HEK293 (cell line): ENCODE results near the gene NPFF.

ENCODE experiments used
- CTCF ChIA-PET: fragments of 350-600 bp; formaldehyde crosslinking; extraction: SDS; loops from one replicate; lab custom pipeline; 2021; ENCODE audit warnings: antibody characterized with exemption; lab: Yijun Ruan, JAX
- POLR2A ChIA-PET: fragments of 300-600 bp; formaldehyde crosslinking; extraction: SDS; loops from one replicate; lab custom pipeline; 2020; ENCODE audit warnings: antibody characterized with exemption, inconsistent platforms; lab: Yijun Ruan, JAX
- H3K27ac ChIP-seq: fragments of 200-500 bp; sonication (Bioruptor generic); 2 replicates; pipeline ENCODE4 v1.5.1; 2014; ENCODE audit warnings: low read depth, low read length, control low read depth, inconsistent platforms; ENCODE audit errors: extremely low read depth
- H3K36me3 ChIP-seq, 2 experiments: fragments of 200-500 bp in 1 of 2; sonication (Bioruptor generic) in 1 of 2; 1 replicate in 1 of 2; 2 replicates in 1 of 2; pipeline ENCODE4 v1.5.1; 2014 to 2017; ENCODE audit warnings: inconsistent platforms in 2 of 2, low read length in 2 of 2; ENCODE audit not compliant: control insufficient read depth in 2 of 2, insufficient read depth in 1 of 2
- H3K4me1 ChIP-seq: fragments of 200-500 bp; sonication (Bioruptor generic); 2 replicates; pipeline ENCODE4 v1.5.1; 2014; ENCODE audit warnings: mild to moderate bottlenecking, low read length, inconsistent platforms; ENCODE audit not compliant: control insufficient read depth, insufficient read depth
- H3K4me3 ChIP-seq: 2 replicates; pipeline ENCODE4 v1.5.1; 2011; ENCODE audit warnings: low read depth, mild to moderate bottlenecking, control low read depth, low read length, moderate library complexity
- H3K9me3 ChIP-seq: fragments of 200-500 bp; sonication (Bioruptor generic); 2 replicates; pipeline ENCODE4 v1.5.1; 2014; ENCODE audit warnings: low read depth, low read length, inconsistent platforms; ENCODE audit not compliant: control insufficient read depth, insufficient read depth
- AEBP2 ChIP-seq: fragments of 450-650 bp; formaldehyde crosslinking; IDR thresholded peaks from 2 replicates; pipeline ENCODE4 v1.5.1; 2016; ENCODE audit warnings: missing biosample characterization, missing genetic modification characterization, borderline replicate concordance
- KLF9 ChIP-seq: fragments of 450-650 bp; formaldehyde crosslinking; IDR thresholded peaks from 2 replicates; pipeline ENCODE4 v1.5.1; 2016; ENCODE audit warnings: missing biosample characterization, missing genetic modification characterization, low read depth
- MZF1 ChIP-seq: fragments of 450-650 bp; formaldehyde crosslinking; IDR thresholded peaks from 2 replicates; pipeline ENCODE4 v1.5.1; 2017; ENCODE audit warnings: missing biosample characterization, missing genetic modification characterization, borderline replicate concordance
- OSR2 ChIP-seq: fragments of 450-650 bp; formaldehyde crosslinking; IDR thresholded peaks from 2 replicates; pipeline ENCODE4 v1.5.1; 2016; ENCODE audit warnings: missing biosample characterization, missing genetic modification characterization
- PATZ1 ChIP-seq: fragments of 450-650 bp; formaldehyde crosslinking; IDR thresholded peaks from 2 replicates; pipeline ENCODE4 v1.5.1; 2016; ENCODE audit warnings: missing biosample characterization, missing genetic modification characterization
- SALL2 ChIP-seq: fragments of 450-650 bp; formaldehyde crosslinking; IDR thresholded peaks from 2 replicates; pipeline ENCODE4 v1.5.0; 2017; ENCODE audit warnings: missing biosample characterization, mild to moderate bottlenecking, missing genetic modification characterization, borderline replicate concordance
- SCRT2 ChIP-seq: fragments of 450-650 bp; formaldehyde crosslinking; IDR thresholded peaks from 2 replicates; pipeline ENCODE4 v1.5.1; 2016; ENCODE audit warnings: missing biosample characterization, missing genetic modification characterization
- ZBTB48 ChIP-seq: fragments of 450-650 bp; formaldehyde crosslinking; IDR thresholded peaks from 2 replicates; pipeline ENCODE4 v1.5.1; 2016; ENCODE audit warnings: missing biosample characterization, missing genetic modification characterization
- ZBTB7A ChIP-seq: fragments of 450-650 bp; formaldehyde crosslinking; IDR thresholded peaks from 2 replicates; pipeline ENCODE4 v1.5.1; 2016; ENCODE audit warnings: low read depth, missing biosample characterization, missing genetic modification characterization
- ZFP3 ChIP-seq: fragments of 450-650 bp; formaldehyde crosslinking; IDR thresholded peaks from 2 replicates; pipeline ENCODE4 v1.5.1; 2016; ENCODE audit warnings: low read depth, missing biosample characterization, missing genetic modification characterization
- ZFP37 ChIP-seq: fragments of 450-650 bp; formaldehyde crosslinking; IDR thresholded peaks from 2 replicates; pipeline ENCODE4 v1.5.1; 2016; ENCODE audit warnings: missing biosample characterization, missing genetic modification characterization
- ZNF10 ChIP-seq: fragments of 450-650 bp; formaldehyde crosslinking; IDR thresholded peaks from 2 replicates; pipeline ENCODE4 v1.5.1; 2017; ENCODE audit warnings: missing biosample characterization, missing genetic modification characterization
- ZNF140 ChIP-seq: fragments of 450-650 bp; formaldehyde crosslinking; IDR thresholded peaks from 2 replicates; pipeline ENCODE4 v1.5.1; 2016; ENCODE audit warnings: missing biosample characterization, missing genetic modification characterization
- ZNF146 ChIP-seq: fragments of 450-650 bp; formaldehyde crosslinking; IDR thresholded peaks from 2 replicates; pipeline ENCODE4 v1.5.1; 2016; ENCODE audit warnings: missing biosample characterization, missing genetic modification characterization
- ZNF174 ChIP-seq: fragments of 450-650 bp; formaldehyde crosslinking; IDR thresholded peaks from 2 replicates; pipeline ENCODE4 v1.5.0; 2017; ENCODE audit warnings: missing biosample characterization, mild to moderate bottlenecking, missing genetic modification characterization
- ZNF18 ChIP-seq: fragments of 450-650 bp; formaldehyde crosslinking; IDR thresholded peaks from 2 replicates; pipeline ENCODE4 v1.5.1; 2016; ENCODE audit warnings: missing biosample characterization, missing genetic modification characterization
- ZNF184 ChIP-seq: fragments of 450-650 bp; IDR thresholded peaks from 2 replicates; pipeline ENCODE4 v1.5.1; 2018; ENCODE audit warnings: missing biosample characterization, mild to moderate bottlenecking, missing genetic modification characterization
- ZNF223 ChIP-seq: fragments of 450-650 bp; formaldehyde crosslinking; IDR thresholded peaks from 2 replicates; pipeline ENCODE4 v1.5.1; 2016; ENCODE audit warnings: missing biosample characterization, missing genetic modification characterization
- ZNF302 ChIP-seq: fragments of 450-650 bp; formaldehyde crosslinking; IDR thresholded peaks from 2 replicates; pipeline ENCODE4 v1.5.1; 2016; ENCODE audit warnings: missing biosample characterization, missing genetic modification characterization, low read depth
- ZNF311 ChIP-seq: fragments of 450-650 bp; formaldehyde crosslinking; IDR thresholded peaks from 2 replicates; pipeline ENCODE4 v1.5.1; 2017; ENCODE audit warnings: missing biosample characterization, missing genetic modification characterization, borderline replicate concordance
- ZNF501 ChIP-seq: fragments of 450-650 bp; formaldehyde crosslinking; IDR thresholded peaks from 2 replicates; pipeline ENCODE4 v1.5.1; 2016; ENCODE audit warnings: missing biosample characterization, missing genetic modification characterization
- ZNF513 ChIP-seq: fragments of 450-650 bp; IDR thresholded peaks from 2 replicates; pipeline ENCODE4 v1.5.1; 2018; ENCODE audit warnings: missing biosample characterization, missing genetic modification characterization
- ZNF529 ChIP-seq: fragments of 450-650 bp; formaldehyde crosslinking; IDR thresholded peaks from 2 replicates; pipeline ENCODE4 v1.5.1; 2017; ENCODE audit warnings: missing genetic modification characterization, missing biosample characterization; ENCODE audit not compliant: insufficient replicate concordance
- ZNF654 ChIP-seq: fragments of 450-650 bp; formaldehyde crosslinking; IDR thresholded peaks from 2 replicates; pipeline ENCODE4 v1.5.1; 2016; ENCODE audit warnings: low read depth, missing biosample characterization, missing genetic modification characterization
- ZNF658 ChIP-seq: fragments of 450-650 bp; formaldehyde crosslinking; IDR thresholded peaks from 2 replicates; pipeline ENCODE4; 2016; ENCODE audit warnings: missing biosample characterization, missing genetic modification characterization
- ZNF677 ChIP-seq: fragments of 450-650 bp; IDR thresholded peaks from 2 replicates; pipeline ENCODE4 v1.5.0; 2018; ENCODE audit warnings: missing biosample characterization, mild to moderate bottlenecking, missing genetic modification characterization, moderate library complexity
- ZNF785 ChIP-seq: fragments of 450-650 bp; formaldehyde crosslinking; IDR thresholded peaks from 2 replicates; pipeline ENCODE4 v1.5.1; 2016; ENCODE audit warnings: missing biosample characterization, missing genetic modification characterization
- ZSCAN16 ChIP-seq: fragments of 450-650 bp; formaldehyde crosslinking; IDR thresholded peaks from 2 replicates; pipeline ENCODE4 v1.5.1; 2016; ENCODE audit warnings: missing biosample characterization, missing genetic modification characterization
- ZXDB ChIP-seq: fragments of 450-650 bp; formaldehyde crosslinking; IDR thresholded peaks from 2 replicates; pipeline ENCODE4 v1.5.1; 2016; ENCODE audit warnings: missing biosample characterization, missing genetic modification characterization

NPFF gene

GRCh38 chr12:53500776-53501614, 6.3 kb downstream of the NPFF start, which contains the start of gene TARBP2 (continued):
- no peak for TF ChIP-seq SALL2 (tag by site-specific recombination)
- TF ChIP-seq ZNF223 = no peak
- TF ChIP-seq ZNF501 (tag by site-specific recombination) = peak; percentile 100
- TF ChIP-seq ZNF146 (tag by site-specific recombination) = peak; percentile 38
- no peak for TF ChIP-seq ZNF311 (tag by site-specific recombination)
- no peak for TF ChIP-seq ZNF677
- peak; percentile 87 for TF ChIP-seq PATZ1 (tag by site-specific recombination)
- TF ChIP-seq ZNF654 = no peak
- TF ChIP-seq ZSCAN16 = 0 out of 2 replicates have a peak, but pooled peaks have one; percentile 22
- no peak for TF ChIP-seq ZNF18 (tag by site-specific recombination)
- no peak for TF ChIP-seq AEBP2
- TF ChIP-seq ZNF785 (tag by site-specific recombination) = no peak
- TF ChIP-seq ZFP37 (tag by site-specific recombination) = peak; percentile 98; the same call in 1 of the 2 replicates
- no peak for TF ChIP-seq OSR2 (tag by site-specific recombination)
- TF ChIP-seq ZNF184 (tag by site-specific recombination) = no peak
- TF ChIP-seq ZNF658 (tag by site-specific recombination) = no peak
- TF ChIP-seq ZNF302 (tag by site-specific recombination) = no peak
- peak; percentile 99 for TF ChIP-seq MZF1 (tag by site-specific recombination)
- peak; percentile 97 for TF ChIP-seq ZXDB (tag by site-specific recombination)
- no peak for TF ChIP-seq ZNF174 (tag by site-specific recombination)
- peak; percentile 96 for TF ChIP-seq ZFP3 (tag by site-specific recombination)
- no peak for TF ChIP-seq ZNF140

GRCh38 chr12:53500142-53500775, 7.0 kb downstream of the NPFF start:
- H3K4me1 ChIP-seq = peaks cover 16% of the 10 kb centered on the region
- H3K36me3 ChIP-seq = peaks cover 0 to 25% of the 10 kb centered on the region in 2 experiments; a peak in 1 of 3 replicates
- ChIA-PET CTCF (interaction anchor here (0.6 to 1.8 kb wide), 10 partner anchors 8 to 246 kb away, joined by 3 to 11 read pairs (median 4); no protein-coding TSS in a partner anchor), POLR2A (interaction anchor here (0.6 to 4.6 kb wide), 34 partner anchors 9 to 421 kb away, joined by 3 to 39 read pairs (median 5); partner anchors contain the start of genes AAAS, ATP5MC2, CSAD and MYG1)
- no peaks in the 10 kb centered on the region for H3K9me3 ChIP-seq
- H3K4me3 ChIP-seq = peak overlapping the region; percentile 56
- H3K27ac ChIP-seq = peak overlapping the region; percentile 9; the same call in 1 of the 2 replicates
- peak; percentile 51; the same call in 1 of the 2 replicates for TF ChIP-seq ZBTB7A (tag by site-specific recombination)
- TF ChIP-seq ZNF513 = no peak
- 0 out of 2 replicates have a peak, but pooled peaks have one; percentile 3 for TF ChIP-seq KLF9
- TF ChIP-seq ZBTB48 (tag by site-specific recombination) = peak; percentile 33; the same call in 1 of the 2 replicates
- 0 out of 2 replicates have a peak, but pooled peaks have one; percentile 14 for TF ChIP-seq SCRT2 (tag by site-specific recombination)
- TF ChIP-seq ZNF146 (tag by site-specific recombination) = no peak
- peak; percentile 94 for TF ChIP-seq ZNF10
- no peak for TF ChIP-seq ZNF529 (tag by site-specific recombination)
